ENCODE measurements around the gene UGT3A1.
"Not testable (repeated sequence)": the region's sequence is repeated elsewhere in the genome, so short reads cannot be mapped to it uniquely, and the experiment has no call there.

The UGT3A1 gene

DNA sequence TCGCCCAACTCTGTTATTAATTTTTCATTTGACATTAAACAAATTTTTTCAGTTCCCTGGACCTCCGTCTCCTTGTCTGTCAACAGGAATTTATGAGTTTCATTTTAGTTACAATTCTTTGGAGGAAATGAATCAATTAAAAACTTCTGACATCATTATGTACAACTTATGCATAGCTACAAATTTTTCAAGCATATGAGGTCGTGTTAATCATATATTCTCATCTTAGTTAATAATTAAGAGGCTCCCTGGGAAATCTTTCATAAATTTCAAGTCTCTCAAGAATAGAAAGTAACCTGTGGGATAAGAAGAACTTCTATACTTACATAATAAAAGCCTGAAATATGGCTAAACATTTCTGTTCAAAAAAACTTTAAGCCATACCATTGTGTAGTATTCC is 3.4 kb downstream of the UGT3A1 start:
- no peak for DNase-seq

DNA sequence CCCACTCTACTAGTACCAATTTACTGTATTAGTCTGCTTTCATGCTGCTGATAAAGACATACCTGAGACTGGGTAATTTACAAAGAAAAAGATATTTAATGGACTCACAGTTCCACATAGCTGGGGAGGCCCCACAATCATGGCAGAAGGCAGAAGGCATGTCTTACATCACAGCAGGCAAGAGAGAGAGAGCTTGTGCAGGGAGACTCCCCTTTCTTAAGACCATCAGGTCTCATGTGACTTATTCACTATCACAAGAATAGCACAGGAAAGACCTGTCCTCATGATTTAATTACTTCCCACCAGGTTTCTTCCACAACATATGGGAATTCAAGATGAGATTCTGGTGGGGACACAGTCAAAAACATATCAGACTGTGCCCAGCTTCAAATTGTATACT is 11.5 kb downstream of the UGT3A1 start:
- no peak for DNase-seq

DNA sequence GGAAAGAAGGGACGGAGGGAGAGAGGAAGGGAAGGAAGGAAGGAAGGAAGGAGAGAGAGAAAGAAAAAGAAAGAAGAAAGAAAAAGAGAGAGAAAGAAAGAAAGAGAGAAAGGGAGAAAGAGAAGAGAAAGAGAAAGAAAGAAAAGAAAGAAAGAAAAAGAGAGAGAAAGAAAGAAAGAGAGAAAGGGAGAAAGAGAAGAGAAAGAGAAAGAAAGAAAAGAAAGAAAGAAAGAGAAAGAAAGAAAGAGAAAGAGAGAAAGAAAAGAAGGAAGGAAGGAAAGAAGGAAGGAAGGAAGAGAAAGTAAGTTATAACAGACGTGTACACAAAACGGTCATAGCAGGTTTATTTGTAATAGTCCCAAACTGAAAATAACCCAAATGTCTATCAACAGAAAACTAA is 14.3 kb downstream of the UGT3A1 start:
- not testable (repeated sequence) for DNase-seq

DNA sequence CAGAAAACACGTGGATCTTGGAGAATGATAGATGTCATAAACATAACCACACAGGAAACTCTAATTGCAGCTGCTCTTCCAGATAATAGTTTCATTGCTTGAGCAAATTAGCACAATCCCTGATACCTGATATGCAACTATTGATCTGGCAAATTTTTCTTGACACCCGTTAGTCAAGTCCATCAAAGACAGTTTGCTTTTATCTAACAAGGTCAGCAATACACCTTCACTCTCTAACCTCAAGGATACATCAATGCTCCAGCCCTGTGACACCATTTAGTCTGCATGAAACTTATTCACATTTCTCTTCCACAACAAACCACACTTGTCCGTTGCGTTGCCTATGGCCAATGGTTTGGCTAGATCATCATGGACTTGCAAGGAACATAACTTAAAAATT is 16.6 kb downstream of the UGT3A1 start:
- no peak for DNase-seq

DNA sequence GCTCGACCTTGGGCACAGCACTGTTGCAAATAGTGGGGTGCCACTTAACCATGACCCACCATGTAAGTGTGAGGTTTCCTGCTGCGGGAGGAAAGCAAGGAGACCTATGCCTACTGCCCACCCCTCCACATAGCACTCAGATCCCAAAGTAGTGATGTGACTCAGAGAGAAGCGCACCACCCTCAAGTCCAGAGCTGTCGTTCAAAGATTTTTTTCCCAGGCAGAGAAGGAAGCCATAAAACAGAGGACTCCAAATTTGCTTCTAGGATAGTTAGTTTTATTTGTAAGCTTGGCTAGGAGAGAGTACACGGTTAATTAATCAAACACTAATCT is 19.3 kb downstream of the UGT3A1 start:
- no peak for DNase-seq

DNA sequence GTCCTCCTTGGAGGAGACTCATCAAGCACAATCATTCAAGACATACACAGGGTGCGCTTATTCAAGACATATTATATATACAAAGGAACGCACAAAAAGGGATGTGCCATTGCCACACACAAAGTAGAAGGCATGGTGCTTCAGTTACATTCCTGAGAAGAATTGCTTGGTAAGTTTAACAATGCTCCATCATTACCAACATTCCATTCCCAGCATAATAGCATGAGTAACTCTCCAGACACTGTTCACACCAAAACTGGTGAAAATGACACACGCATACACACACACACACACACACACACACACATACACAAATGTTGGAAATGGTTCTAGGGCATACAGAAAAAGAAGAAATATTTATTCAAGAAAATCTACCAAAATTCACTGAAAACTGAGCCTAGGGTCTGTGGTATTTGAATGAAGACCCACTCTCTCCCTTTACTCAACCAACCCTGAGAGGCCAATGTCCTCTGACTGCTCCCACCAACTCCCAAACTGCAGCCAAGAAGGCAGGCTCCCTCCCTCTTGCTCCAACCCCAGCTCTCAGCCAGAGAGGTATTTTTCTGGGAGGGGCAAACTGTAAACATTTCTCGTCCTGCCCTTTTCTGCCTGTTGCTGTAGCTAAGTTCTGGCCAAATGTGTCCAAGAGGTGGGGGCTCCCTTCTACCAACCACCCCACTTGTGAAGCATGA is 19.9 kb downstream of the UGT3A1 start:
- no peak for DNase-seq

DNA sequence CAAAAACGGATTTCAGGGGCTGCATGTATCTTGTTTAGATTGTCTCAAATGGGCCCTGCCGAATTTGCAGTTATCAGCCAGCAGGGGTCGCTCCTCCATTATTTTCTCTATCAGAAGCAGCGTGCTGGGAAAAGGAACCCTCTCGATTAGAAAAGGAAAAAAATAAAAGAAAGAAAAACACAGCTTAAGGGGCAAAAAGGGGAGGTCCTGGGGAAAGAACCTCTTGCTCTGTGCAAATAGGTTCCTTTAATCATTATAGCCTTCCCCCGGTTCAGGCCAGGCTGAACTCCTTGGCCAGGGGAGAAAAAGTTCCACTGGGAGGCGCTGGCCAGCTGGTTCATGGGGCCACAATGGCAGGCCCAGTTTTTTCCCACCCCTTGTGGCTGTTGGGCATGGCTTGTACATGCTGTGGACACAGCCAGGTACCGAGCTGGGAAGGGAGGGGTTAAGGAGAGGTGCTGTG is 27.8 kb downstream of the UGT3A1 start:
- DNase-seq: peak in 1 of 2 donors; percentile 31

DNA sequence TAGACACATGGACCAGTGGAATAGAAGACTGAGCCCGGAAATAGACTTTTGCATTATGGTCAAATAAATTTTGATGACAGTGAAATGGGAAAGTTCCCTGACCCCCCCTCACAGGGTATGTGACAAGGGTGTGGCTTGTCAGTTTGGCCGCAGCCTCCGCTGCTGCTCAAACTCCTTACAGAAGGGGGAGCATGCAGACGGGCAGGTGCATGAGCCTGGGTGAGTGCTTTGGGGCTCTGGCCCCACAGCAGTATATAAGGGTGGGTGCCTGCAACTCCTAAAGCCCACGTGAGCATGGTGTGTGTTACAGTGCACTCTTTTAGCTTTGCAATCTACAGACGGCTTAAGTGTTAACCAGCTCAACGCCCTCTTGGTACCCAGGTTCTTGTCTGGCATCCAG is 30.9 kb downstream of the UGT3A1 start:
- no peak for DNase-seq

DNA sequence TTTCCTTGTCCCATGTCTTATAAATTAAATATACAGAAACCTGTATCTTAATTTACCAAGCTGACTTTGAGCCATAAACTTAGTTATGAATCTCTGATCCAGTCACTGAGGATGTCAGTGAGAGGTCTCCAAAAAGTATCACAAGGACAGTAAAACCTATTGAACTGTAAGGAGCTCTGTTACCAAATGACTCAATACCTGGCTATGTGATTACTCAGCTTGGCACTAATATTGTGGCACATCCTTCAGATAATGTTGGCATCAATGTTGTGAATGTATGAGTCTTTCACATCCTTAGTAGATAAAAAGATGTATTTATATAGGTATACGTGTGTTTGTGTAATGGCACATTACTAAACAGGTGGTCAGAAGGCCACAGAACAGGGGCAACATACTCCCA is 34.8 kb downstream of the UGT3A1 start:
- DNase-seq: no peak

DNA sequence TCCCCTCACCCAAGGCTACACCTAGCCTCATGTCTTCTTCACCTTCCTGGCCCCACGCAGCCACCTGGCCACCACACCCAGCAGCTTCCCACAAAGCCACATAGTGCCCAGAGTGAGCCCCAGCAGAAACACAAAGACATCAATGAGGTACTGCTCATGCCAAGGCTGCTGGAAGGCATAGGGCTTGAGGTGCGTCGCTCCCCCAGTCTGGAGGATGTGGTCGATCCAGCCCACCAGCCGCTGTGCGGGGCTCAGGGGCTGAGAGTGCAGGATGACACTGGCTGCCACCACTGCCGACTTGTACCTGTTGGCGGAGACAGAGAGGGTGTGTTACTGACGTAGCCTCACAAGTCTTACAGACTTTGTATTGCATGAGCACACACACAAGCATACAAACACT is 37.0 kb downstream of the UGT3A1 start:
- peak in 1 of 2 donors; percentile 2 for DNase-seq

DNA sequence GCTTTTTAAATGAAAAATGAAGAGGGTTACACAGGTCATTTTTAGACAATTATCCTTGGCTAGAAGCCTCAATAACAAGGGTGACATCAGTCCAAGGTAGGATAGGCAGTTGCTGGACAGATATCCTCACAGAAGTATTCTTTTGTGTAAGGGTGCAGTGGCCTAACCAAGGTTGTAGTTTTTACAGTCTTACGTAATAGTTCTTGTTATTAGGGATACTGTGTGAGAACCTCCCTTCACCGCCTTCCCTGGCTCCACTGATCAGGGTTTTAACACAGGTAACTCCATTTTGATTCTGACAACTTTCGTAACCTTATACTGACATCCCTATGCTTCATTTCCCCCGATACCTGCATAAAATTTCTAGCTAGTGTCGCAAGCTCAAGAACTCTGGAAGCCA is 44.1 kb downstream of the UGT3A1 start:
- DNase-seq: no peak

DNA sequence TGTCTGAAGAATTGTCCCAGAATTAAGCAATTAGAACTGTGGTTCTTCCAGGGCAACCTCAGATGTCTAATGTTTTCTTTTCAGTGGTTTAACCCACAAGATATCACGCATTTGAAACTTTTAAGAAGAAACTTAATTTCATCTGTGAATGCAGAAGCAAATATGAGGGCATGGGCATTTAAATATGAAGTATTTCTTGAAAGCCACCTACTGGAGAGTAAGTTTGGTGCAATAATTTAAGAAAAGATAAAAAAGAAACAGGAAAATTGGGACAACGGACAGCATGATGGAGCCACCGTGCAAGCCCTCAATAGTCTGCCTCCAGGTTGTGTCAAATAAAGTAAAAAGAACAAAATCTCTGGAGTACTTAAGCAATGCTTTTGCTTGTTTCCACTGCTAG is 51.6 kb downstream of the UGT3A1 start:
- no peak for DNase-seq

DNA sequence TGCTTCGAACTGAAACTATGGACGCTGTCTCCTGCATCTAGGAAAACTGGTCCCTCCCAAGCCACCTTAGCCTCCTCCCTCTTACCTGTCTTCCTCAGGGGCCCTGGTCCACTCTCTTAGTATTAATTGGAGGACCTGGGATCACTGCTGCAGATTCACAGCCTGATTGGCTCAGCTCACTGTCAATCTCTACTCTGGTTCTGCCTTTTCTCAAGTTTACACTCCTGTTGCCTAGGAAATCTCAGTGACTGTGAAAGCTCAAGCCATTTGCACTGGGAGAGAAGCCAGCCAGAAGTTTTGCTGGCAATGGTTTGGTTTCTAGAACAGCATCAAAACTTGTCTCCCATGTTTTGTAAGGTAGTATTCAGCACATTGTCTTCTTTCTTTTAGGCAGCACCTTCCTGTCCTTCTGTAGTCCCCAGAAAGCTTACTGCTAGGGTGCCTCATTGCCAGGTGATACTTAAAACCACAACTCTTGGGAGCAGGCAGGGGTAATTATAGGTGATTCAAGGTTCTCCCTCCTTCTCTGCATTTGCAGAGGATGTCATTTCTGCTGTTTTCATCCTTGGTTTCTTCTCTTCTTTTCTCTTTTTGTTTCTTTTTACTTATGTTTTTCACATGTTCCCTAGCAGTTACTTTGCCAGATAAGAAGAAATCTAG is 52.5 kb downstream of the UGT3A1 start, which contains the start of gene CAPSL:
TSS of gene CAPSL (minus strand) at position 55 of the 660 bp plus-strand sequence. CDS start 17,502 bp downstream, outside the sequence.
- no peak for DNase-seq

DNA sequence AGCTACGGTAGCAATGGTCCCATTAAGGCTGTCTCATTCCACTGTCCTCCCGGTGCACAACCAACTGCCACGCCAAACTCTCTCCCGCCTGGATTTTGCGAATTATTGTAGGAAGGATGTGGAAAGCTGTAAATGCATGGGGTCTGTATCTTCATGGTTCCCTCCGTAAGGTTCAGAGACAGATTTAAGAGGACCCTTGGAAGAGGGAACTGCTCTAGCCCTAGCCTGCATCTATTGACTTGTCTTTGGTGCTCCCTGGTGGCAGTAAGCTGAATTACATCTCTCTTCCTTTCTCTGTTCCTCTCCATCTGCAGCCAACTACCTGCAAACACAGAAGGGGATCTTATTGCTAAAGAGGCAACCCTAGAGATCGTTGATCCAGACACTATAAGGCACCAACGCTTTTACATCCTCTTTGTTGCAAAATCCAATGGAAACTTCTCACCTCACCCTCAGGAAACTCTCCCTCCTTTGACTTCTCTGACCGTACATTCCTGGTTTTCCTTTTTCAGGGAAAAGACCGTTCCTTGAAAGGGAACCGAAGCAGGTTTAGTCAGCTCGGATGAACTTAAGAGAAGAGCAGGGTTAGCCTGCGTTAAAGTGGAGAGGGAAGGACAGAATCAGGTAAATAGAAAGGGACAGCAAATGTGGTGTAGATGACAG is 64.7 kb downstream of the UGT3A1 start:
- DNase-seq: peak; percentile 57 to 75

DNA sequence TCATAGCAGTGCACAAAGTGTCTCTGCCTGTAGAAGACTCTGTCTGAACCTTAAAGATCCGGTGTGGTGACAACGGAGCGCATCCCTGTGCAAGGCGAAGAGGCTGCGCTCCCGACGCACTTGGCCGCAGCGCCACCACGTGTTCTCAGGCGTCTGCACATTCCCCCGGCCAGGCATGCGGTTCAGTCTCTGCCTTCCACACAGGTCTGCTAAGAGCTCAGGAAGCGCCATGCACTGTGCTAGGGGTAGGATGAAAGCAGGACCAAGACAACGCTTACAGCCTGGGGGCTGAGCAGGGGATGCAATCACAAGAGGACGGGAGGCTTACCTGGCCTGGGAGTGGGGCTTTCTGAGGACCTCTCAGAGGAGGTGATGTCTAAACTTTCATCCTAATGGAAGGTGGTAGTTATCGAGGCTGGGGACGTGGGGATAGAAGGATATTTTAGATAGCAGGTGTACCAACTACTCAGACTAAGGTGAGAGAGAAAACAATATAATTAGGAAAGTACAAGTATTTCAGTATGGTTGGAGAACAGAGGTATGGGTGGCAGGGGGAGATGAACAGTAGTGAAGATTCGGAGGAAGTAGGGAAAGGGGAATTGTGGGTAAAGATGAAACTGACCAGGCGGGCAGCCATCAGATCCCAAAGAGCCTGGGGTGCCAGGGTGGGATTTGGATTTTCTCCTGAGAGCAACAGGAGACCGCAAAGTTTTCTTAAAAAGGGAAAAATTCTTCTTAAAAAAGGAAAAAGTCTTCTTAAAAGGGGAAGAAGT is 66.1 kb downstream of the UGT3A1 start:
- DNase-seq: peak; percentile 86 to 88

DNA sequence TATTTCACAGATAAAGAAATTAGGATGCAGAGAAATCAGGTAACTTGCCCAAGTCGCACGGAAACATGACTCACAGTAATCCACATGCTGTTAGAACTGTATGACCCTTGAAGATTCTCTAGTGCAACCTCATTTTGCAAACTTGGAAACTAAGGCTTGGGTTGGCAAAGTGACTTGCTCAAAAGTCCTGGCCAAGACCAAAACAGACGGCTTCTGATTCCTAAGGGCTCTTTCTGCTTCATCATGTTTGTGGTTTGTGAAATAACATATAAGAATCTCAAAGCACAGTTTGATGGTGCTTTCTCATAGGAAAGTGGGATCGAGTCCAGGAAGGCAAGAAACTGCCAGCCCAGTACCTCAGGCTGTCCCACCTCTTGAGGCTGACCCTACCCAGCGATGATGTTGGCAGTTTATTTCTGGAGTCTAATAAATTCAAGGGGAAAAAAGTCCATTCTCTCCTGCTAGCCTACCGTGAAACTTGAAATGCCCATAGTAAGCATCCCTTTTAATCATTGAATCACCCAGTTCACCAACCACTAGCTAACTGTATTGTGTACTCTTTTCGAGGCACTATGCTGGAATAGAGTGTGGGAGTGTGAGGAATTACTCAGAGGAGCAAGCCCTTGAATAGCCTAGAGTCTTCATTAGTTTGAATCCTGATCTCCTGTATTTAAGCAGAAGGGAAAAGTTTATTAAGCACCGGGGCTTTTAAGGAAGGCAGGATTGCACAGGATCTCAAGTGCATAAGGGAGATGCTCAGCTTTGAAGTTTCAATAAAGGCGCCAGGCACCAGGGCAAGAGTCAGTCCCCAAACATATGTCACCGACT is 66.9 kb downstream of the UGT3A1 start:
- no peak for DNase-seq

DNA sequence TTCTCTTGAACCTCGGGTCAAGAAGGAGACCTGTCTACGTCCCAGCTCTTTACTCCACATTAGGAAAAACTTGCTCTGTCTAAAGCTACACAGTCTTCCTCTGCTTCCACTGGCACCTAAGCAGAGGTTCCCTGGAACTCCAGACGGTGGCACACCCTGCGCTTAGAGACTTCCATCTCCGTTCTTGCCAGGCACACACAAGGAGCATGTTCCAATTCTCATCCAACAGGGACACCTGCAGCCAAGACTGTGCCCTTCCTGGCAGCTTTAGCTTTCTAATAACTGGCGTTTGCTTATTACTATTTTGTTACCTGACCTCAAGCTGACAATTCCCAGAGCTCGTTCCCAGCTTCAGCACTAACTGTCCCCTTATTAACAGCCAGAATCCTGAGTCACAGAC is 68.7 kb downstream of the UGT3A1 start:
- no peak for DNase-seq

DNA sequence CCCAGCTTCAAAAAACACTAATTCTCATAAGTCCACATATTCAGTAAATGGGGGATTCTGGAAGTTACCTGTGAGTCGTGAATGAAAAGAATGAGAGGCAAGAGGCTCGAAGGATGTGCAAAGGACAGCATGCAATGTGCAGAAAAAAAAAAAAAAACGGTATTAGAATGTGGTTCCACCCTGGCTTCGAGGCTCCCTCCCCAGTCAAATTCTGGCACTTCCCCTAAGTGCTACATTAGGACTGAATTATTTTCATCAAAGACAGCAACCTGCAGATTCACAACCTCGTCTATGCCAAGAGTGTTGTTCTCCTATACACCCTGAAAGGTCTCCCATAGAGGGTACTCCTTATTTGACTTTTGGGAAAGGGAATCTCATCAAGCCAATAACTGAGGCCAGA is 69.3 kb downstream of the UGT3A1 start:
- DNase-seq: no peak

DNA sequence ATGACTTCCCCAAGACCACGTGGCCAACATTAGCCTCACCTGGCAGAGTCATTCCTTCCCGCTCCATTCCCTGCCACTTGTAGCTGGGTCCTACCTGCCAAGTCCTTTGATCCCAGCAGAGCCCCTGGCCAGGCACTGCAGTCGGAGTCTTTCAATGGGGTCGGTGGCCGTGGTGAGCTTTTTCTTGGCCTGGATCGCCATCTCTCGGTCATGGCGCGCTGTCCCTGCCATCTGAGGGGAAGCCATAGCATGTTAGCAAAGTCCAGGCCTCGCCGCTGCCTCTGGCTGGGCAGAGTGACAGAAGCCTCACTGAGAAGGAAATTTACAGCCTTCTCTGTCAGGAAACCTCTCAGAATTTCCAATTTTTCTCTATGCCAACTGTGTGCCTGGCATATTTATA is 70.3 kb downstream of the UGT3A1 start:
- no peak for DNase-seq

DNA sequence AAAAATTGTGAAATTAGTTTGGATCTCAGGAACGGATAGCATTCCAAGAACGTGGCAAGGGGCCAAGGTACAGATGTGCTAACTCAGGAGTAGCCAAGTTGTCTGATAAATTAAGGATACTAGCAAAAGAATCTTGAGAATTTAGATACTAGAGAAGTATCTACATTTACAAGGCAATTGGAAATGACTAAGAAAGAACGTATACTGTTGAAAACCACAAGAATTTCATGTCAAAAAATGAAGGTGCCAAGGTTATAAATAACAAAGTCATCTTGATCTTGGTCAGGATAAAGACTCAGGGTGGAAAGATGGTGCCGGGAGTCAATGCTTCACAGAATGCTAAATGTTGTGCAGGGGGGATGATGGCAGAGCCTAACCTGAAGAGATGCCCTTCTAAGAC is 72.0 kb downstream of the UGT3A1 start:
- no peak for DNase-seq

DNA sequence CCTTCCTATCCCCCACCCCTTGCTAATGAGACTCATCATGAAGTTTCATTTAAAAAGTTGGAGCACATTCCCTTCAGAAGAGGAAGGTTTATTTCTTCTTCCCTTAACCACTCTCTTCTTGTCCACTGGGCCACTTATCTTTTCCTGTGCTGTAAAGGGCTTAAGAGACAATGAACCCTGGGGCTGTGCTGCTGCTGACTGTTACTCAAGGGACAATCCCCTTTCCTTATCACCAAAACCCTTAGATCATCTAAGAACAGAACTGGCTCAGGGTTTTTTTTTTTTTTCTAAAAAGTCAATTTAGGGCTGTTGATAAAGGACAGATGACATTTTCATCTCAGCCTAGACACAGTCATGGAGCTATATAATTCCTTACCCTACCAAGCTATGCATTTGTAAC is 82.4 kb downstream of the UGT3A1 start:
- DNase-seq: no peak

DNA sequence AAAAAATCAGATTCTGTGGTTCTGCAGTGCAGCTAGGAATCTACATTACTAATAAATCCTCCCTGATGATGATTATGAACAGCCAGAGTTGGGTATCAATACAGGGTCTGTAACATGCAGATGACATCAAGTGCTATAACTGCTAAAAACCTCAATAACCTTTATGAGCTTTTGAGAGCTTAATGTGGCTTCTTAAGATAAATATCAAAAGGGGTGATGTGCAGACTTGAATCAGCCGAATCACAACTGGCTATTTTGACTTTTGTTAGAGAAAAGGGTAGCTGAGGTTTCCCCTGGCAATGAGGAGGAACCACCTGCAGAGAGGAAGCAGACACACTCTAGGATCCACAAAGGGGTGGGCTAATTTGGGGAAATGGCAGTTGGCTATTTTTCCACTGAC is 83.0 kb downstream of the UGT3A1 start:
- DNase-seq: no peak

Measured in stimulated activated CD4-positive, alpha-beta T cell treated with anti-CD3 and anti-CD28 coated beads, Interleukin-2, amount 100 ng/mL, for 24 hours (primary cell).